H54 (cell line): ENCODE data around the gene DIPK1C.
"Not testable (repeated sequence)": the region's sequence is repeated elsewhere in the genome, so short reads cannot be mapped to it uniquely, and the experiment has no call there.

Source experiments
- DNase-seq: peaks from one replicate; pipeline ENCODE4 v3.0.0; 2011; ENCODE audit warnings: low spot score, mixed read lengths; ENCODE audit not compliant: insufficient read length
- FAIRE-seq: peaks from 3 replicates; lab custom pipeline; 2011; peaks lifted over from hg19 to GRCh38; lab: Jason Lieb, UNC
- POLR2A ChIP-seq: IDR thresholded peaks from 2 replicates; pipeline ENCODE4 v1.6.1; 2011; ENCODE audit warnings: low read depth, mild to moderate bottlenecking, low read length

The DIPK1C gene

GRCh38 chr18:74457043-74457724, at the start of gene DIPK1C:
DIPK1C (minus strand) TSS chr18:74457308; CDS start chr18:74457259, 49 bp downstream.
- DNase-seq: no peak
- no peak for FAIRE-seq
- no peak for TF ChIP-seq POLR2A

- no peak for TF ChIP-seq POLR2A
- no peak for DNase-seq
- no peak for FAIRE-seq
Measured at GRCh38 chr18:74506448-74507084, 49.5 kb upstream of the DIPK1C start.

GRCh38 chr18:74505776-74506175, 48.7 kb upstream of the DIPK1C start:
- TF ChIP-seq POLR2A: no peak
- DNase-seq (no peak), FAIRE-seq (no peak)

GRCh38 chr18:74503137-74503536, 46.0 kb upstream of the DIPK1C start:
- no peak for TF ChIP-seq POLR2A
- no peak for FAIRE-seq
- DNase-seq: no peak

- FAIRE-seq: no peak
- no peak for TF ChIP-seq POLR2A
- no peak for DNase-seq
Measured at GRCh38 chr18:74501386-74501785, 44.3 kb upstream of the DIPK1C start.

GRCh38 chr18:74500774-74501173, 43.7 kb upstream of the DIPK1C start:
- DNase-seq, FAIRE-seq: not testable (repeated sequence)

- DNase-seq (no peak), FAIRE-seq (no peak)
- no peak for TF ChIP-seq POLR2A
Measured at GRCh38 chr18:74500372-74500771, 43.3 kb upstream of the DIPK1C start.

GRCh38 chr18:74499633-74500032, 42.5 kb upstream of the DIPK1C start:
- DNase-seq: no peak
- no peak for TF ChIP-seq POLR2A
- no peak for FAIRE-seq

- no peak for DNase-seq
- no peak for FAIRE-seq
- no peak for TF ChIP-seq POLR2A
Measured at GRCh38 chr18:74498712-74499627, 41.9 kb upstream of the DIPK1C start.

- FAIRE-seq (no peak), DNase-seq (no peak)
- TF ChIP-seq POLR2A: no peak
Measured at GRCh38 chr18:74497778-74498177, 40.7 kb upstream of the DIPK1C start.

- DNase-seq: no peak
- TF ChIP-seq POLR2A: no peak
- FAIRE-seq: no peak
Measured at GRCh38 chr18:74497324-74497676, 40.2 kb upstream of the DIPK1C start.

GRCh38 chr18:74496508-74497323, 39.6 kb upstream of the DIPK1C start:
- DNase-seq (peak; percentile 12), FAIRE-seq (no peak)

More at GRCh38 chr18:74496508-74497323, 39.6 kb upstream of the DIPK1C start:
- TF ChIP-seq POLR2A: no peak
